ENCODE measurements around the gene GPC6.

GPC6 gene

GRCh38 chr13:93293710-93294109 is 67.1 kb downstream of the GPC6 start:
- no peak overlapping the region for H3K4me3 ChIP-seq (ENCODE audit: low read length in 2 of 2)
- no peak overlapping the region for H3K9ac ChIP-seq (ENCODE audit: low read length in 2 of 2)
- H3K4me1 ChIP-seq (ENCODE audit: control insufficient read depth, insufficient read depth, low read length) = no peaks in the 10 kb centered on the region
- H3K27ac ChIP-seq (ENCODE audit: low read length) = no peak overlapping the region
- no peaks in the 10 kb centered on the region for H3K36me3 ChIP-seq (ENCODE audit: control insufficient read depth in 2 of 2, insufficient read depth in 2 of 2, low read length in 2 of 2)
- H3K9me3 ChIP-seq (ENCODE audit: control insufficient read depth in 2 of 2, low read length in 2 of 2) = no peaks in the 10 kb centered on the region
- H3K27me3 ChIP-seq (ENCODE audit: control insufficient read depth in 1 of 2, insufficient read depth in 2 of 2, low read length in 2 of 2) = no peaks in the 10 kb centered on the region

GRCh38 chr13:93296584-93296983 is 70.0 kb downstream of the GPC6 start:
- H3K9ac ChIP-seq (ENCODE audit: low read length in 2 of 2) = no peak overlapping the region
- no peaks in the 10 kb centered on the region for H3K9me3 ChIP-seq (ENCODE audit: control insufficient read depth in 2 of 2, low read length in 2 of 2)
- no peak overlapping the region for H3K27ac ChIP-seq (ENCODE audit: low read length)
- no peaks in the 10 kb centered on the region for H3K36me3 ChIP-seq (ENCODE audit: control insufficient read depth in 2 of 2, insufficient read depth in 2 of 2, low read length in 2 of 2)
- H3K4me3 ChIP-seq (ENCODE audit: low read length in 2 of 2) = no peak overlapping the region
- no peaks in the 10 kb centered on the region for H3K4me1 ChIP-seq (ENCODE audit: control insufficient read depth, insufficient read depth, low read length)
- no peaks in the 10 kb centered on the region for H3K27me3 ChIP-seq (ENCODE audit: control insufficient read depth in 1 of 2, insufficient read depth in 2 of 2, low read length in 2 of 2)

- Histone ChIP-seq H3K4me1 (ENCODE audit: control insufficient read depth, insufficient read depth, low read length) (no peaks in the 10 kb centered on the region), H3K36me3 (ENCODE audit: control insufficient read depth in 2 of 2, insufficient read depth in 2 of 2, low read length in 2 of 2) (no peaks in the 10 kb centered on the region), H3K27me3 (ENCODE audit: control insufficient read depth in 1 of 2, insufficient read depth in 2 of 2, low read length in 2 of 2) (no peaks in the 10 kb centered on the region), H3K4me3 (ENCODE audit: low read length in 2 of 2) (no peak overlapping the region), H3K27ac (ENCODE audit: low read length) (no peak overlapping the region), H3K9ac (ENCODE audit: low read length in 2 of 2) (no peak overlapping the region), H3K9me3 (ENCODE audit: control insufficient read depth in 2 of 2, low read length in 2 of 2) (no peaks in the 10 kb centered on the region)
These were observed 72.1 kb downstream of the GPC6 start for GRCh38 chr13:93298713-93299112.

- Histone ChIP-seq H3K36me3 (ENCODE audit: control insufficient read depth in 2 of 2, insufficient read depth in 2 of 2, low read length in 2 of 2) (no peaks in the 10 kb centered on the region), H3K9me3 (ENCODE audit: control insufficient read depth in 2 of 2, low read length in 2 of 2) (no peaks in the 10 kb centered on the region), H3K9ac (ENCODE audit: low read length in 2 of 2) (no peak overlapping the region), H3K4me3 (ENCODE audit: low read length in 2 of 2) (no peak overlapping the region), H3K27me3 (ENCODE audit: control insufficient read depth in 1 of 2, insufficient read depth in 2 of 2, low read length in 2 of 2) (no peaks in the 10 kb centered on the region), H3K27ac (ENCODE audit: low read length) (no peak overlapping the region), H3K4me1 (ENCODE audit: control insufficient read depth, insufficient read depth, low read length) (no peaks in the 10 kb centered on the region)
These were observed 77.5 kb downstream of the GPC6 start for GRCh38 chr13:93304134-93304533.

- Histone ChIP-seq H3K4me3 (ENCODE audit: low read length in 2 of 2) (no peak overlapping the region), H3K36me3 (ENCODE audit: control insufficient read depth in 2 of 2, insufficient read depth in 2 of 2, low read length in 2 of 2) (no peaks in the 10 kb centered on the region), H3K4me1 (ENCODE audit: control insufficient read depth, insufficient read depth, low read length) (no peaks in the 10 kb centered on the region), H3K9ac (ENCODE audit: low read length in 2 of 2) (no peak overlapping the region), H3K27ac (ENCODE audit: low read length) (no peak overlapping the region), H3K9me3 (ENCODE audit: control insufficient read depth in 2 of 2, low read length in 2 of 2) (no peaks in the 10 kb centered on the region), H3K27me3 (ENCODE audit: control insufficient read depth in 1 of 2, insufficient read depth in 2 of 2, low read length in 2 of 2) (no peaks in the 10 kb centered on the region)
These were observed 78.4 kb downstream of the GPC6 start for GRCh38 chr13:93304868-93305613.

- Histone ChIP-seq H3K4me3 (ENCODE audit: low read length in 2 of 2) (no peak overlapping the region), H3K36me3 (ENCODE audit: control insufficient read depth in 2 of 2, insufficient read depth in 2 of 2, low read length in 2 of 2) (no peaks in the 10 kb centered on the region), H3K27ac (ENCODE audit: low read length) (no peak overlapping the region), H3K27me3 (ENCODE audit: control insufficient read depth in 1 of 2, insufficient read depth in 2 of 2, low read length in 2 of 2) (no peaks in the 10 kb centered on the region), H3K9me3 (ENCODE audit: control insufficient read depth in 2 of 2, low read length in 2 of 2) (no peaks in the 10 kb centered on the region), H3K9ac (ENCODE audit: low read length in 2 of 2) (no peak overlapping the region), H3K4me1 (ENCODE audit: control insufficient read depth, insufficient read depth, low read length) (no peaks in the 10 kb centered on the region)
These were observed 79.3 kb downstream of the GPC6 start for GRCh38 chr13:93305886-93306285.

GRCh38 chr13:93307136-93307535 is 80.5 kb downstream of the GPC6 start:
- H3K9me3 ChIP-seq (ENCODE audit: control insufficient read depth in 2 of 2, low read length in 2 of 2) = no peaks in the 10 kb centered on the region
- H3K4me1 ChIP-seq (ENCODE audit: control insufficient read depth, insufficient read depth, low read length) = no peaks in the 10 kb centered on the region
- H3K9ac ChIP-seq (ENCODE audit: low read length in 2 of 2) = no peak overlapping the region
- no peaks in the 10 kb centered on the region for H3K27me3 ChIP-seq (ENCODE audit: control insufficient read depth in 1 of 2, insufficient read depth in 2 of 2, low read length in 2 of 2)
- H3K36me3 ChIP-seq (ENCODE audit: control insufficient read depth in 2 of 2, insufficient read depth in 2 of 2, low read length in 2 of 2) = no peaks in the 10 kb centered on the region
- no peak overlapping the region for H3K27ac ChIP-seq (ENCODE audit: low read length)
- no peak overlapping the region for H3K4me3 ChIP-seq (ENCODE audit: low read length in 2 of 2)

- H3K27me3 ChIP-seq (ENCODE audit: control insufficient read depth in 1 of 2, insufficient read depth in 2 of 2, low read length in 2 of 2) = no peaks in the 10 kb centered on the region
- H3K27ac ChIP-seq (ENCODE audit: low read length) = no peak overlapping the region
- H3K4me1 ChIP-seq (ENCODE audit: control insufficient read depth, insufficient read depth, low read length) = no peaks in the 10 kb centered on the region
- H3K4me3 ChIP-seq (ENCODE audit: low read length in 2 of 2) = no peak overlapping the region
- no peak overlapping the region for H3K9ac ChIP-seq (ENCODE audit: low read length in 2 of 2)
- H3K9me3 ChIP-seq (ENCODE audit: control insufficient read depth in 2 of 2, low read length in 2 of 2) = no peaks in the 10 kb centered on the region
- no peaks in the 10 kb centered on the region for H3K36me3 ChIP-seq (ENCODE audit: control insufficient read depth in 2 of 2, insufficient read depth in 2 of 2, low read length in 2 of 2)
These were observed 81.0 kb downstream of the GPC6 start for GRCh38 chr13:93307651-93308050.

GRCh38 chr13:93309886-93310523 is 83.4 kb downstream of the GPC6 start:
- Histone ChIP-seq H3K36me3 (ENCODE audit: control insufficient read depth in 2 of 2, insufficient read depth in 2 of 2, low read length in 2 of 2) (no peaks in the 10 kb centered on the region), H3K9me3 (ENCODE audit: control insufficient read depth in 2 of 2, low read length in 2 of 2) (no peaks in the 10 kb centered on the region), H3K4me3 (ENCODE audit: low read length in 2 of 2) (no peak overlapping the region), H3K27ac (ENCODE audit: low read length) (no peak overlapping the region), H3K27me3 (ENCODE audit: control insufficient read depth in 1 of 2, insufficient read depth in 2 of 2, low read length in 2 of 2) (no peaks in the 10 kb centered on the region), H3K9ac (ENCODE audit: low read length in 2 of 2) (no peak overlapping the region), H3K4me1 (ENCODE audit: control insufficient read depth, insufficient read depth, low read length) (no peaks in the 10 kb centered on the region)

GRCh38 chr13:93316841-93317240 is 90.2 kb downstream of the GPC6 start:
- H3K9ac ChIP-seq (ENCODE audit: low read length in 2 of 2) = no peak overlapping the region
- H3K4me1 ChIP-seq (ENCODE audit: control insufficient read depth, insufficient read depth, low read length) = no peaks in the 10 kb centered on the region
- no peaks in the 10 kb centered on the region for H3K27me3 ChIP-seq (ENCODE audit: control insufficient read depth in 1 of 2, insufficient read depth in 2 of 2, low read length in 2 of 2)
- H3K27ac ChIP-seq (ENCODE audit: low read length) = no peak overlapping the region
- H3K4me3 ChIP-seq (ENCODE audit: low read length in 2 of 2) = no peak overlapping the region
- no peaks in the 10 kb centered on the region for H3K36me3 ChIP-seq (ENCODE audit: control insufficient read depth in 2 of 2, insufficient read depth in 2 of 2, low read length in 2 of 2)
- H3K9me3 ChIP-seq (ENCODE audit: control insufficient read depth in 2 of 2, low read length in 2 of 2) = no peaks in the 10 kb centered on the region

GRCh38 chr13:93318534-93319254 is 92.1 kb downstream of the GPC6 start:
- no peaks in the 10 kb centered on the region for H3K36me3 ChIP-seq (ENCODE audit: control insufficient read depth in 2 of 2, insufficient read depth in 2 of 2, low read length in 2 of 2)
- H3K9ac ChIP-seq (ENCODE audit: low read length in 2 of 2) = no peak overlapping the region
- H3K27ac ChIP-seq (ENCODE audit: low read length) = no peak overlapping the region
- H3K4me3 ChIP-seq (ENCODE audit: low read length in 2 of 2) = no peak overlapping the region
- no peaks in the 10 kb centered on the region for H3K27me3 ChIP-seq (ENCODE audit: control insufficient read depth in 1 of 2, insufficient read depth in 2 of 2, low read length in 2 of 2)
- no peaks in the 10 kb centered on the region for H3K9me3 ChIP-seq (ENCODE audit: control insufficient read depth in 2 of 2, low read length in 2 of 2)
- no peaks in the 10 kb centered on the region for H3K4me1 ChIP-seq (ENCODE audit: control insufficient read depth, insufficient read depth, low read length)
